Raji (cell line): ENCODE data around the gene COP1.

Experiments
- POLR2A ChIP-seq: IDR thresholded peaks from 2 replicates; pipeline ENCODE4 v1.6.1; 2011; ENCODE audit warnings: low read depth, low read length, control low read depth; ENCODE audit not compliant: insufficient read depth

COP1 gene

GRCh38 chr1:176032040-176032645 is 174.9 kb downstream of the COP1 start:
- TF ChIP-seq POLR2A, result no peak

GRCh38 chr1:176029609-176030008 is 177.5 kb downstream of the COP1 start:
- TF ChIP-seq POLR2A, result no peak

- no peak for TF ChIP-seq POLR2A
These were observed 177.9 kb downstream of the COP1 start for GRCh38 chr1:176029155-176029554.

GRCh38 chr1:176022574-176022973 is 184.5 kb downstream of the COP1 start:
- TF ChIP-seq POLR2A, result no peak

GRCh38 chr1:176017722-176018121 is 189.4 kb downstream of the COP1 start:
- TF ChIP-seq POLR2A, result no peak

- no peak for TF ChIP-seq POLR2A
These were observed 197.1 kb downstream of the COP1 start for GRCh38 chr1:176009951-176010350.

GRCh38 chr1:175984813-175985212 is 222.3 kb downstream of the COP1 start:
- no peak for TF ChIP-seq POLR2A

GRCh38 chr1:175984057-175984812 is 222.9 kb downstream of the COP1 start:
- TF ChIP-seq POLR2A, result no peak

- no peak for TF ChIP-seq POLR2A
These were observed 226.0 kb downstream of the COP1 start for GRCh38 chr1:175981128-175981527.

GRCh38 chr1:175978926-175979325 is 228.2 kb downstream of the COP1 start:
- TF ChIP-seq POLR2A, result no peak

- no peak for TF ChIP-seq POLR2A
These were observed 228.6 kb downstream of the COP1 start for GRCh38 chr1:175978476-175978875.

GRCh38 chr1:175976865-175977642 is 230.0 kb downstream of the COP1 start:
- no peak for TF ChIP-seq POLR2A

GRCh38 chr1:175969231-175969630 is 237.9 kb downstream of the COP1 start:
- TF ChIP-seq POLR2A, result no peak

GRCh38 chr1:175968486-175969172 is 238.5 kb downstream of the COP1 start:
- TF ChIP-seq POLR2A, result no peak

- no peak for TF ChIP-seq POLR2A
These were observed 243.3 kb downstream of the COP1 start for GRCh38 chr1:175963740-175964139.

GRCh38 chr1:175960169-175960568 is 246.9 kb downstream of the COP1 start:
- TF ChIP-seq POLR2A, result no peak

- TF ChIP-seq POLR2A, result no peak
These were observed 255.5 kb downstream of the COP1 start for GRCh38 chr1:175951627-175952026.
